Fibroblast of skin of back (primary cell): ENCODE measurements around the gene BRI3BP.
A peak's percentile ranks its signal among the peaks of the same experiment; 100 is the strongest.
"Not testable (repeated sequence)": the region's sequence is repeated elsewhere in the genome, so short reads cannot be mapped to it uniquely, and the experiment has no call there.

Source experiments
- DNase-seq: peaks from one replicate; pipeline ENCODE4 v3.0.0-alpha.2; 2013

BRI3BP gene

GRCh38 chr12:125024949-125025563 lies 31.6 kb downstream of the BRI3BP start:
- no peak for DNase-seq

- no peak for DNase-seq
These were observed 32.3 kb downstream of the BRI3BP start for GRCh38 chr12:125025606-125026235.

GRCh38 chr12:125028106-125028505 lies 34.7 kb downstream of the BRI3BP start:
- no peak for DNase-seq

GRCh38 chr12:125029761-125030358 lies 36.4 kb downstream of the BRI3BP start:
- peak; percentile 43 for DNase-seq

DNA sequence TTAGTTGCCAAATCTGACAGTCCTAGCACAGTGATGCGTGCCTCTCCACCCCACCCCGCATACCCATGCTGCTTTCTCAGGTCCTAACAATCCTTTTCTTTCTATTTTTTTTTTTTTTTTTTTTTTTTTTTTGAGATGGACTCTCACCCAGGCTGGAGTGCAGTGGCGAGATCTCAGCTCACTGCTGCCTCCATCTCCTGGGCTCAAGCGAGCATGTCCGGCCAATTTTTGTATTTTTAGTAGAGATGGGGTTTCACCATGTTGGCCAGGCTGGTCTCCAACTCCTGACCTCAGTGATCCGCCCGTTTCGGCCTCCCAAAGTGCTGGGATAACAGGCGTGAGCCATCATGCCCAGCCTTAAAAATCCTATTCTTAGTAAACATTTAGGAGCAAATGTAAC lies 38.0 kb downstream of the BRI3BP start:
- not testable (repeated sequence) for DNase-seq

- no peak for DNase-seq
These were observed 39.2 kb downstream of the BRI3BP start for GRCh38 chr12:125032466-125033152.

DNA sequence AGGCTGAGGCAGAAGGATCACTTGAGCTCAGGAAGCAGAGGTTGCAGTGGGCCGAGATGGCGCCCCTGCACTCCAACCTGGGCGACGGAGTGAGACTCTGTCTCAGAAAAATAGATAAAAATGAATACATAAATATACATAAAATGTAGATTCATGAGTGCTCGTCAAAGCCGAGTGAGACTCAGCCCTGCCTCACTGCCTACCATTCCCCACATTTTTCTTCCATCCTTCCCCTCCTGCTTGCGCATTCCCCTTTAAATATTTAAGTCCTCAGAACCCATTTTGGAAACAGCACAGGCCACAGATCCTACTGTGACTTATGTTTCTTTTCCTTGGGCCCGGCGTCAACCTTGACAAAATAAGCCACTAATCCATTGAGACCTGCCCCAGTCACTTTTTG lies 39.8 kb downstream of the BRI3BP start:
- DNase-seq: no peak

- DNase-seq: no peak
These were observed 45.7 kb downstream of the BRI3BP start for GRCh38 chr12:125038976-125039625.

DNA sequence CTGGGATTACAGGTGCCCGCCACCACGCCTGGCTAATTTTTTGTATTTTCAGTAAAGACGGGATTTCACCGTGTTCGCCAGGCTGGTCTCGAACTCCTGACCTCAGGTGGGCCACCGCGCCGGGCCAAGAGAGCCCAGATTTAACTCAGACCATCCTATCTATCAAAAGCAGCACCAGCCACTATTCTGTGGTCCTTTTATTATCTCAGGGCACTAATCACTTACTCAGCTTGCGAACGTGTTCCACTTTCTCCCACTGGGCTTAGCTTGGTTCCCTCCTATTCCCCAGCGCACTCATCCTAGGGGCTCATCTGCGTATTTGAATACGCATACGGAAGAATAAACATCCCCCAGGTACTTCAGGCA lies 55.6 kb downstream of the BRI3BP start:
- DNase-seq: no peak

- no peak for DNase-seq
These were observed 57.0 kb downstream of the BRI3BP start for GRCh38 chr12:125050446-125050845.

- DNase-seq: no peak
These were observed 57.4 kb downstream of the BRI3BP start for GRCh38 chr12:125050868-125051267.

- DNase-seq: no peak
These were observed 60.4 kb downstream of the BRI3BP start for GRCh38 chr12:125053821-125054220.

GRCh38 chr12:125055591-125055990 lies 62.1 kb downstream of the BRI3BP start:
- DNase-seq: no peak

DNA sequence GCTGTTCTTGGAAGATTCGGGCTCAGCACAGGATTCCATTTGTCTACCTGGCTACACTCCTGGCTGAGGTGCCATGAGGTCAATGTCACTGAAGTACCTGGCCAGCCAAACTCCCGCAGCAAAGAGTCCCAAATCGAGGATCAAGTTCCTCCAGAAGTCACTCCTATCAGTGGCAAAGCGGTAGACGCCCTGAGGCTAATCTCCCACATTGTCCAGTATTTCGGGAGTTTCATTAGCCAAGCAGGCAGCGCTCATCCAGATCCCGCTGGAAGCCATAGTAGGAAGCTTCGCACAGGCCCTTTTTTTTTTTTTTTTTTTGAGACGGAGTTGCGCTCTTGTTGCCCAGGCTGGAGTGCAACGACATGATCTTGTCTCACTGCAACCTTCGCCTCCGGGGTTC lies 62.9 kb downstream of the BRI3BP start:
- no peak for DNase-seq

GRCh38 chr12:125057708-125058107 lies 64.3 kb downstream of the BRI3BP start:
- DNase-seq: no peak

DNA sequence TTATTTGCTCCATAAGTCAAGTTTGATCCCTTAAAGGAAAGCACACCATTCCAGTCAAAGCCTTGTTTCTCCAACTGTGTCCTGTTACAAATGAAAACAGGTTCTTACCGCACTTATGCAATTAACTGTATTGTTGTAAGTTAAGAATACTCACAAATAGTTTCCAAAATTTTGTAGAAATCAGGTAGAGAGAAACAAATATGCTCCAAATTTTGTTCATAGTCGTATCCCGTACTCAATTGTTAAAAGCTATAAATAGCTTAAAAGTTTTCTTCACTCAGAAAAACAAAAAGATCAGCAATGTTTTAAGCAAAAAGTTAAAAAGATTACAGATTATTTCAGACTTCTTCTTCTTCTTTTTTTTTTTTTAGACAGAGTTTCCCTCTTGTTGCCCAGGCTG lies 67.8 kb downstream of the BRI3BP start:
- DNase-seq: no peak

DNA sequence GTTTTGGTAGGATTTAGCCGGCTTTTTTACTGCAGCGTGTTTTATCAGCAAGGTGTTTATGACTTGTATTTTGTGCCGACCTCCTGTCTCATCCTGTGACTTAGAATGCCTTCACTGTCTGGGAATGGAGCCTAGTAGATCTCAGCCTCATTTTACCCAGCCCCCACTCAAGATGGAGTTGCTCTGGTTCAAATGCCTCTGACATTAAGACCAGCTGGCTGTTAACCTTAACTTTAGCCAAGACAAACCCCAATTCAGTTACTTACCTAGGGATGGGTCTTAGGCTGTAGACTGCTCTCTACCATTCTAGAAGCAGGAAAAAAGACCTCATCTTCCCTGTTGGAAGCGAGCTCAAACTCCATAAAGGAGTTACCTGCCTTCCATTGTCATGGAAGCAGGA lies 70.1 kb downstream of the BRI3BP start:
- DNase-seq: not testable (repeated sequence)

- DNase-seq: no peak
These were observed 71.0 kb downstream of the BRI3BP start for GRCh38 chr12:125064492-125064891.

GRCh38 chr12:125065021-125065918 lies 71.8 kb downstream of the BRI3BP start, which contains the start of gene AACS:
Gene AACS, plus strand, starts transcription at chr12:125065435. Its CDS starts 150 bp downstream, at chr12:125065585.
- peak; percentile 72 for DNase-seq

DNA sequence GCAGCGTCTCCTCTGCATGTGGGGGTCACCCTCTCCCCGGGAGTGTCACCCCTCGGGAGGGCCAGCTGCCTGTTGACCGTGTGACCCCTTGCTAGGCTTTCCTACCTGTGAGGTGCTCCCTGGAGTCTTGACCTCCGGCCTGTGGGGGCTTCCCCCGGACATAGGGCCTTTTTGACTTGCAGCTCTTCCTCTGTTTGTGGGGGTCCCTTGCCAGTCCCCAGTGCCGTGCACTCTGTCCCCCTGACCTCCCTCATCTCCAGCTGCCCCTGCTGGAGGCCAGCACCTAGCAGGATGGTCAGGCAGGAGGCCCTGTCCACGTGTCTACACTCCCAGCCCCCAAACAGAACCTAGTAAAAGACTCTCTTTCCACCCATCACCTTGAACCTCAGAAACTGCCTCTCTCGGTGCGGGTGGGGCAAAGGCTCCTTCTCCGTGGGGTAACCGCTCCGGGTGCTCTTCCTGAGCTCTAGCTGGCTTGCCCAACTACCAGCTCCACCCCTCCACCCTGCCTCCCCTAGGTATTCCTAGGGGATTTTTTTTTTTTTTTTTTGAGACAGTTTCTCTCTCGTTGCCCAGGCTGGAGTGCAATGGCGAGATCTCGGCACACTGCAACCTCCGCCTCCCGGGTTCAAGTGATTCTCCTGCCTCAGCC lies 72.6 kb downstream of the BRI3BP start:
- DNase-seq: no peak

DNA sequence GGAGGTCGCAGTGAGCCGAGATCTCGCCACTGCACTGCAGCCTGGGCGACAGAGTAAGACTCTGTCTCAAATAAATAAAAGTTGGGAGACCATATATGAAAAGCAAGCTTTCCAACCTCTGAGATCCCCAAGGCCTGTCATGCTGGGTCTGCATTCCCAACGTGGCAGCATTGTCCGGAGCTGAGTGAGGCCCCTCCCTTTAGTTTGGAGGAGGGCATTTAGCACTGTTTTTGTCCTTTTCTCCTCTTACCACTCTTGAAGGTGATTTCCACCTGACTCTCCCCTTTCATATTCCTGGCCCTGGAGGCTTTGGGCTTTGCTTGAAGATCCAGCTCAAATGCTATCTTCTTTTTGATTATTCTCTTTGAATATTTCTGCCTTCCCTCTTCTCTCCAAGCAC lies 74.9 kb downstream of the BRI3BP start:
- DNase-seq: no peak
